ENCODE results near the gene EPB41L2.

The EPB41L2 gene

GRCh38 chr6:130903007-130903406 is 160.0 kb downstream of the EPB41L2 start:
- DNase-seq = no peak

GRCh38 chr6:130900913-130901312 is 162.1 kb downstream of the EPB41L2 start:
- DNase-seq = no peak

- DNase-seq = no peak
Observed at GRCh38 chr6:130896249-130896648, 166.8 kb downstream of the EPB41L2 start.

- DNase-seq = no peak
Observed at GRCh38 chr6:130895516-130895915, 167.5 kb downstream of the EPB41L2 start.

GRCh38 chr6:130893766-130894165 is 169.3 kb downstream of the EPB41L2 start:
- DNase-seq = no peak

- DNase-seq = no peak
Observed at GRCh38 chr6:130893277-130893676, 169.8 kb downstream of the EPB41L2 start.

- no peak for DNase-seq
Observed at GRCh38 chr6:130890521-130890971, 172.5 kb downstream of the EPB41L2 start.

GRCh38 chr6:130889423-130889822 is 173.6 kb downstream of the EPB41L2 start:
- no peak for DNase-seq

- DNase-seq = no peak
Observed at GRCh38 chr6:130888246-130888645, 174.8 kb downstream of the EPB41L2 start.

GRCh38 chr6:130886966-130887365 is 176.1 kb downstream of the EPB41L2 start:
- no peak for DNase-seq

- peak; percentile 1 for DNase-seq
Observed at GRCh38 chr6:130885392-130886192, 177.5 kb downstream of the EPB41L2 start.

- no peak for DNase-seq
Observed at GRCh38 chr6:130882370-130882769, 180.7 kb downstream of the EPB41L2 start.

GRCh38 chr6:130879826-130880225 is 183.2 kb downstream of the EPB41L2 start:
- no peak for DNase-seq

- DNase-seq = no peak
Observed at GRCh38 chr6:130873746-130874145, 189.3 kb downstream of the EPB41L2 start.

- DNase-seq = peak; percentile 23
Observed at GRCh38 chr6:130872250-130873095, 190.6 kb downstream of the EPB41L2 start.

GRCh38 chr6:130870179-130870880 is 192.7 kb downstream of the EPB41L2 start:
- DNase-seq = no peak

- no peak for DNase-seq
Observed at GRCh38 chr6:130869681-130870080, 193.4 kb downstream of the EPB41L2 start.

GRCh38 chr6:130865793-130866192 is 197.3 kb downstream of the EPB41L2 start:
- DNase-seq = no peak

- DNase-seq = no peak
Observed at GRCh38 chr6:130864344-130864743, 198.7 kb downstream of the EPB41L2 start.

GRCh38 chr6:130863415-130864230 is 199.4 kb downstream of the EPB41L2 start:
- DNase-seq = no peak

- no peak for DNase-seq
Observed at GRCh38 chr6:130862370-130862769, 200.7 kb downstream of the EPB41L2 start.

- no peak for DNase-seq
Observed at GRCh38 chr6:130859161-130859867, 203.7 kb downstream of the EPB41L2 start.

All from NK-92 treated with Interleukin-12 subunit alpha and Interleukin-12 subunit beta, amount 100 ng/mL, for 24 hours (cell line).